Nucleus accumbens (tissue), 56 donors: Measurements from ENCODE around the gene NEURL1B.
A peak's percentile ranks its signal among the peaks of the same experiment; 100 is the strongest.
"Not testable (repeated sequence)": the region's sequence is repeated elsewhere in the genome, so short reads cannot be mapped to it uniquely, and the experiment has no call there.

Experiments
- DNase-seq, 56 donors: peaks; one replicate each; lab custom pipeline; 2025; lab: John Stamatoyannopoulos, UW

The NEURL1B gene

DNA sequence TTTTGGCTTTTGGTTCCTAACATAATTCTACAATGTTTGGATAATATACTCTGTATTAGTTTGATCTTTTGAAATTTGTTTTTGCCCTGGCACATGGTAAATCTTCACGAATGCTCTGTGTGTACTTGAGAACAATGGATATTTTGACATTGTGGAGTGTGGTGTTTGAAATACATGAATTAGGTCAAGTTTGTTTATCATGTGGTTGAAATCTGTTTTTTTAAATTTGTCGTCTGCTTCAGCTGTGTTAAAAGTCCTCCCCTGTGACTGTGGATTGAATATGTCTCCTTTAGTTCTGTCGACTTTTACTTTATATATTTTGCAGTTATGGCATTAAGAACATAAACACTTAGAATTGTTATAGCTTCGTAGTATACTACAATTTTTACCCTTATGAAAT is 69.6 kb downstream of the NEURL1B start:
- DNase-seq = no peak

GRCh38 chr5:172711321-172711861 is 70.3 kb downstream of the NEURL1B start:
- not testable (repeated sequence) for DNase-seq

- DNase-seq = no peak
These were observed 71.5 kb downstream of the NEURL1B start for GRCh38 chr5:172712610-172713009.

DNA sequence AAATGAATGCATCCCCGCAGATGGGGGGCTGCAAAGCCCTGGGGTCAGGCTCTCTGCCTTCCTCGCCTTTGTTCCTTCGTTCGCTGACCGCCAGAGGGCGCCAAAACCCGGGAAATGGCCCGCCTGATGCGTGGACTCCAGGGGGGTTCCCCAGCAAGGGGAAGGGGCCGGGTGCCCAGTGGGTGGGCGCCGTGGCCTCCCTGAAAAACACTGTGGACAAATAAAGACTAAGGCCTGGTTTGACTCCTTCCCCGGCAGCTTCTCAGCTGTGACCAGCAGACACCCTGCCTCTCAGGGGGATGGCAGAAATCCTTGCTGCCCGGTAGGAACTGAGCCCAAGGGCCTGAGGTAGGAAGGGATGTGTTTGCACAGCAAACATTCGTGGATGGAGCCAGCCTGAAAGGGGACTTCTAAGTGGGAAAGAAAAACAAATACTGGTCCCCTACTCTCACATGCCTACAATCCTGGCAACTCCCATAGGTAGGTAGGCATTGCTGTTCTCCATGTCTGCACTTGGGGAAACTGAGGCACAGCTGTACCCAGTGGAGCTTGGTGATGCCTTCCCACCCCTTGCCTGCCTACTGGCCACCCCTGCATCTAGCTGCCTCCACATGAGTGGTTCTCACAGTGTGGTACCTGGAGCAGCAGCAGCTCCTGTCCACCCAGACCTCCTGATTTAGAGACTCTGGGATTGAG is 72.2 kb downstream of the NEURL1B start:
- DNase-seq = peak in 44 of 56 donors; percentile 8 to 83 (median 42)

GRCh38 chr5:172713809-172714490 is 72.9 kb downstream of the NEURL1B start:
- DNase-seq = no peak

- DNase-seq = peak in 44 of 56 donors; percentile 13 to 75 (median 40)
These were observed 73.7 kb downstream of the NEURL1B start for GRCh38 chr5:172714491-172715420.

GRCh38 chr5:172715421-172715780 is 74.3 kb downstream of the NEURL1B start:
- no peak for DNase-seq

DNA sequence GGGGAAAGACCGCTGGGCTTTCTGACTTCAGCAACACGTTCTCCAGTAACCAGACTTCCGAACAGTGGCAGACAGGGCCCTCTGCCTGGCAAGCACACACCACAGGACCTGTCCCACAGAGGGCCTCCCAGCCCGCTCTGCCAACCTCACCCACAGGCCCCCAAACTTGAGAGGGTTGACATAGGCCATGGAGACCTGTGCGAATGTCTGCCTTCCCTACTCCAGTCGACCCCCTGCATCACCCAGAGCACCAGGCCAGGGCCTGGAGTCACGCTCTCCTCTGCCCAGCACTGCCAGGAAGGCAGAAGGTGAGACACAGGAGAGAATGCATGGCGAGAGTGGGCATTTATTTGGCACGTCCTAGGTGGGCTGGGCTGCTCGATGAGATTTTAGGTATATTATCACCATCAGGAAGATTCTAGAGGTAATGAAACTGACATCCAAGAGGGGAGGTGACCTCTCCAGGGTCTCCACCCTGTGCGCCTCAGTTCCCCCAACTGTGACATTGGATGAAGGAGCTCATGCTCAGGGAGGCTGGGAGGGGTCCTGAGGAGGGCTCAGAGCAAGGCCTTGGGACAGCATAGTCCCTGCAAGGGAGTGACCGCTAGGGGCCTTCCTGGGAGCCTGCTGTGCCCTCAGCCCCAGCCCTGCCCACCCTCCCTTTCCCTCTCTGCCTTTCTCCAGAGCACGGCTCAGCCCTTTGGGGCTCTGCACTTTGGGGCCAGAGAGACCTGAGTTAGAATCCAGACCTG is 75.0 kb downstream of the NEURL1B start:
- DNase-seq = no peak

DNA sequence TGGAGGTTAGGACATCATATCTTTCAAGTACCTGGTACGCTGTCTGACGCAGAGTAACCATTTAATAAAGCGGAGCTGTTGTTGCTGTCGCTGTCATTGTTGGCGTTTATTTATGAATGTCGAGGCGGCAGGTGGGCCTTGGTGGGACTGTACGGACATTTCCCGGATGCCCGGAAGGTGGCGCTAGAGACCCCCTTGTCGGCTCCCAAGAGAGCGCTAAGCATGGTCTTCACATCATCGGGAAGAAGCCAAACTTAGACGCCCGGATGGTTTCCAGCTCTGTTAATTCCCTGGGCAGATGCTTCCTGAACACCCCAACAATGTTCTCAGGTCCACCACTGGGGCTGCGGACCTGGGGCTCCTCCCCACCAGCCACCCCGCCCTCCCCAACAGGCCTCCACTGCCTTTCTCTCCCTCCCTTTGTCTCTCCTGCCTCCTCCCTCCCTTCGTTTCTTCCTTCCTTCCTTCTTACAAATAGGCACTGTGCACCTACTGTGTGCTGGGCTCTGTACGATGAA is 75.8 kb downstream of the NEURL1B start:
- peak in 51 of 56 donors; percentile 13 to 87 (median 64) for DNase-seq

GRCh38 chr5:172717481-172718195 is 76.6 kb downstream of the NEURL1B start:
- DNase-seq = no peak

GRCh38 chr5:172718527-172719114 is 77.6 kb downstream of the NEURL1B start:
- no peak for DNase-seq

DNA sequence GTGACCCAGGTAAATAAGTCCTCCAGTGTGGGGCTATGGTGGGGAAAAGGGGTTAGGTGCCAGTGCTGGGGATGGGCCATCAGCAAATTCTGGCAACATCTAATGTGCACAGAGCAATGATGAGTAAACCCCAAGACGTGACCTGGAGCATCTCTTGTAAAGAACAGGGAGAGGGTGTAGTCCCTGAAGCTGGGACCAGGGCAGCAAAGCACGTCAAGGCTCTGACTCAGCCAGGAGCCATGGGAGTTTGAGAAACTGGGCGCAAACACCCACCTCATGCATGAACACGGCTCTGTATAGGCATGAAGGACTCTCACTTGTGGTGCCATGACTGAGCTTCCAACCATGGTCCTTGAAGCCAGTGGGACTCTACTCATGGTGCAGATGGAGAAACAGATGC is 78.1 kb downstream of the NEURL1B start:
- DNase-seq = no peak

- no peak for DNase-seq
These were observed 79.6 kb downstream of the NEURL1B start for GRCh38 chr5:172720655-172721054.

- no peak for DNase-seq
These were observed 80.6 kb downstream of the NEURL1B start for GRCh38 chr5:172721455-172722326.

- DNase-seq = no peak
These were observed 81.3 kb downstream of the NEURL1B start for GRCh38 chr5:172722327-172722815.

- DNase-seq = peak in 6 of 56 donors; percentile 15 to 27 (median 24)
These were observed 82.4 kb downstream of the NEURL1B start for GRCh38 chr5:172723508-172723907.
